A375 (cell line): ENCODE measurements around the gene LNP1. TPM values are rescaled to one million over a fixed set of nuclear protein-coding genes. Genes with fewer than 3 reads are reported as not detected.

Experiments
- total RNA-seq: library from RNA; depleted of rRNA; stranded (reverse); fragments of >200 nt; shearing (Covaris generic); gene quantifications from 2 replicates; pipeline ENCODE4 v1.2.3, GENCODE V29; 2014; rRNA removed

The LNP1 gene, protein sequence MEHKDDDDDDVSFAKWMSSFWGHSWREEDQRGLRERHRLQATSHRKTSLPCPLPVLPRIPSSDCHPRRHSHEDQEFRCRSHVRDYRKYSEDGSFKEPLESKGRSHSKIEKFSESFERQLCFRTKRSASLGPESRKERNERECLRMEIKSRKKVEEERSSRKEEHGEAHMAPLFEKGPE
- total RNA-seq: 2.9 and 3.8 TPM in 2 replicates

DNA sequence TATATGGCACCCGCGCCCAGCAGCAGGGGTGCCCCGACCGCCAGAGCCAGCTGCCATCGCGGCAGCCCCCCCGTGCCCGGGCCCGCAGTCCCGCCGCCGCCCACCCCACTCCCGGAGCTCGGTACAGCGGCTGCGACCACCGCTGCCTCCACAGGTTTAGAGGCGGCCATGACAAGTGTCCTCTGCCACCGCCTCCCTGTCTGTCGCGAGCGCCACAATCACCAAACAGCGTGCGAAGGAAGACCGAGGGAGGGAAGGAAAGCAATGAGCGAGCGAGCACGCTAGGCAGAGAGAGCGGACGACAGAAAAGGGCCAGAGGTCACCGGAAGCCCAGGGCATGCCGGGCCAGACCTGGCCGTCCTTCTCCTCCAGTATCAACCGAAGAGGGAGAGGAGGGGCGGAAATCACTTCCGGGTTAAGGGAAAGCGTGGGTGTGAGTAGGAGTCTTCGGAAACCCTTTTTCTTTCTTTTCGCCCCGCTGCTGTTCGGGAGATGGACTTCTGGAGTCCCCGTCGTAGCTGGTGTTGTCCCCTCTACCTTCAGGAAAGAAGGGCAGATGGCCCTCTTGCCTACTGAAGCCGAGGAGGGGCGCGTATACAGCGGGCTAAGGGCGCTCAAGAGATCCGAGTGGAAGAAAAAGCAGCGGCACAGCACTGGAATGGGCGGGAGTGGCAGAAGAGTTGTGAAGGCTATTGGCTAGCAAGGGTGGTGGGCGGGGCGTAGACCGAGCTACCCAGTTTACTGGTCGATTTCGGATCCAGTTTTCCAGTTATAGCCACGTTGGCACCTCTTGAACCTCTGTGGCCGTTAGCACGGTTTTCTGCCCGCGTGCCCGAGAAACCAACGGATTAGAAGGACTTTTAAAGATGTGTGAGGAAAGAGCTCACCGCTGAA, at the start of gene LNP1, which contains the start of gene TOMM70:
Gene LNP1 (plus strand): TSS at position 760 of the 894 bp plus-strand sequence. CDS start 28,191 bp downstream, outside the sequence.
Gene TOMM70 (minus strand): TSS at position 310 of the 894 bp plus-strand sequence. CDS start 140 bp downstream, at position 170.

DNA sequence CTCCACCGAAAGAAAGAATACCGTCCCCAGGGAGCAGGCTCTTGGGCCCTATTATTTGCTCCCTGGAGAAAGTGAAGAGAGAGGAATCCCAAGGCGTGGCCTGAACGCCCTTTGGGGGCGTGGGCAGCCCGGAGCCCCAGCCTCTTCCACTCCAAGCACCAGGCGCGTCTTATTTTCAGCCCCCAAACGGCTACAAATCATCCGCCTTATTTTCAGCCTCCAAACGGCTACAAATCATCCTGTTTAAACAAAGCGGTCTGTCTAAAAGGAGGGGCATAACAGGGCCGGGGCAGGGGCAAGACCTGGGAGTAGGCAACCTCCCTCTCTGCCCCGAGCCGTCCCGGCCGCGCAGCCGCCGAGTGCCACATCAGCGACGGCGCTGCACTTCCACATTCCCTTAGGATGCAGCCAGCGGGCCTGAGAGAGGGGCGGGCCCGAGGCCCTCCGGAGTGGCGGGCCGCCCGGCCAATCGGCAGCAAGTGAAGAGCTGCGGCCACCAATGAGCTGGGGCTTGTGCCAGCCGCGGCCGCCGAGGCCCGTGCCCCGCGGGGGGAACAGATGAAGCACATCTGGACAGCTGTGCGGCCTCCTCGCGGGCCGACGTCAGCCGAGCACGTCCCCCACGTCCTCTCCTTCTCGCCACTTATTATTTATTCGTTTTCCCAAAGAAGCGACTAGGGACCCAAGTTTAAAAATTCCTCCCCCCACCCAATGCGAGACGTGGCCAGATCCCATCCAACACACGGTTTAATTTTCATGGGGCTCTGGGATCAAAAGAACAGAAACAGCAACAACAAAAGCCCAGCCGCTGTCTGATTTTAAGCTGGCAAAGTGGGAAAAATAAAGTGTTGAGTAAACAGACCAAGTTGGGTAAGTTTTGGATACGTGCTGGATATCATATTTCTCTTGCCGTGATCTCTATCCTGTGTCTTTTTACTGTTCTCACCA, 91.0 kb downstream of the LNP1 start, which contains the start of gene TMEM45A:
Gene TMEM45A (plus strand): TSS at position 561 of the 948 bp plus-strand sequence. CDS start 62,593 bp downstream, outside the sequence.

Other genes starting within 250 kb of the LNP1 start
- gene TBC1D23, start 140.5 kb upstream of the LNP1 start, total RNA-seq: 16.5 and 23.6 TPM in 2 replicates
- gene NIT2, start 66.8 kb upstream of the LNP1 start, total RNA-seq: 33.3 and 39.3 TPM in 2 replicates
- gene TOMM70, start 450 bp upstream of the LNP1 start, total RNA-seq: 67.7 and 72.8 TPM in 2 replicates
- 0.82 and 1.4 TPM in 2 replicates for gene TMEM45A, start 91.1 kb downstream of the LNP1 start, total RNA-seq
- not detected in 2 replicates for gene ADGRG7, start 208.1 kb downstream of the LNP1 start, total RNA-seq